ENCODE data around the gene MED12L. TPM values are rescaled to one million over a fixed set of nuclear protein-coding genes. Genes with fewer than 3 reads are reported as not detected.

MED12L gene
- total RNA-seq, 1 experiment from 2014 or later = 14.9 TPM

DNA sequence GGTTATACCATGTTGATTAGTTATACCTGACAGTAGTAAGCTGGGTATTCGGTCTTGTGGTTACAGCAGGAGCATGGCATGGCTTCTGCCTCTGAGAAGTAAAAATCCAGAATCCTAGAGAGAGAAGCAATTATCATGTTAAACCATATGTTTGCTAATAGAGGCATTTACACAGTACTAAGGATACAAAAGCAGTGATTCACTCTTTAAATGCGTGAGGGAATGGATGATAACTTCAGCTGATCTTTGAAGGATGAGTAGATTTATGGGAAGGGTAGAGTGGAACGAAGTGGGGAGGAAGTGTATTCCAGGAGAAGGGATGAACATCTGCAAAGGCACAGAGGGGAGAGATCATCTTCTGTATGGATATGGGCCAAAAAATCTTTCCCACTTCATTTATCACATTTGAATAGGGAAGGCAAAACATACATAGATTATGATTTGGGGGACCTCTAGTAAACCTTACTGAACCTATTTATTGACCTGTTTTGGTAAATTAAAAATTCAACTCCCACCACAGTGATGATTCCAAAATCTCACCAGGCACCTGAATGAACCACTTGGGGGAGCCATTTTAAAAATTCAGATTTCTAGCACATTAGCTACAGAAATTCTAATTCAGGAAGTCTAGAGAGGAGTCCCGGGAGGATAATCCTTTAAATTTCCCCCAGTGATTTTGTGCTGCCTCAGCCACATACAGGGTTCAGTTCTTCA is 340.3 kb downstream of the MED12L start:
- H3K4me2 ChIP-seq (ENCODE audit: insufficient read depth, insufficient read length, low read length) = no peak overlapping the region
- no peak overlapping the region for H4K5ac ChIP-seq (ENCODE audit: insufficient read length, low read depth, low read length)
- no peak overlapping the region for H4K91ac ChIP-seq (ENCODE audit: insufficient read length, low read depth, low read length)
- no peak overlapping the region for H3T11ph ChIP-seq (ENCODE audit: low read length)
- H3K27ac ChIP-seq (ENCODE audit: insufficient read length, low read depth, low read length) = no peak overlapping the region
- H4K8ac ChIP-seq (replicated peaks; ENCODE audit: insufficient read length, low read depth, low read length) = no peak overlapping the region
- H3K4me1 Mint-ChIP-seq = peaks cover 23 to 24% of the 10 kb centered on the region in 2 experiments
- no peak overlapping the region for H2BK120ac ChIP-seq (ENCODE audit: low read depth, low read length, poor library complexity, severe bottlenecking)
- no peak overlapping the region for H3K14ac ChIP-seq (ENCODE audit: insufficient read depth, low read length)
- TF ChIP-seq, protein P1, sequence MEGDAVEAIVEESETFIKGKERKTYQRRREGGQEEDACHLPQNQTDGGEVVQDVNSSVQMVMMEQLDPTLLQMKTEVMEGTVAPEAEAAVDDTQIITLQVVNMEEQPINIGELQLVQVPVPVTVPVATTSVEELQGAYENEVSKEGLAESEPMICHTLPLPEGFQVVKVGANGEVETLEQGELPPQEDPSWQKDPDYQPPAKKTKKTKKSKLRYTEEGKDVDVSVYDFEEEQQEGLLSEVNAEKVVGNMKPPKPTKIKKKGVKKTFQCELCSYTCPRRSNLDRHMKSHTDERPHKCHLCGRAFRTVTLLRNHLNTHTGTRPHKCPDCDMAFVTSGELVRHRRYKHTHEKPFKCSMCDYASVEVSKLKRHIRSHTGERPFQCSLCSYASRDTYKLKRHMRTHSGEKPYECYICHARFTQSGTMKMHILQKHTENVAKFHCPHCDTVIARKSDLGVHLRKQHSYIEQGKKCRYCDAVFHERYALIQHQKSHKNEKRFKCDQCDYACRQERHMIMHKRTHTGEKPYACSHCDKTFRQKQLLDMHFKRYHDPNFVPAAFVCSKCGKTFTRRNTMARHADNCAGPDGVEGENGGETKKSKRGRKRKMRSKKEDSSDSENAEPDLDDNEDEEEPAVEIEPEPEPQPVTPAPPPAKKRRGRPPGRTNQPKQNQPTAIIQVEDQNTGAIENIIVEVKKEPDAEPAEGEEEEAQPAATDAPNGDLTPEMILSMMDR (conservative IDR thresholded peaks at IDR 0.05) = peak; percentile 69
- no peaks in the 10 kb centered on the region for H3K9me3 ChIP-seq (ENCODE audit: control insufficient read depth, low read depth, low read length)
- no peak overlapping the region for H2BK12ac ChIP-seq (ENCODE audit: insufficient read length, low read depth, low read length)
- peaks cover 0 to 5% of the 10 kb centered on the region in 2 experiments; a peak in 3 of 5 replicates for H3K9me3 Mint-ChIP-seq
- peak overlapping the region in 1 of 3 experiments; percentile 68; a peak in 4 of 7 replicates for H3K27ac Mint-ChIP-seq
- H3K79me1 ChIP-seq (ENCODE audit: insufficient read depth, low read depth, low read length, poor library complexity, severe bottlenecking) = no peaks in the 10 kb centered on the region
- no peaks in the 10 kb centered on the region for H3K79me2 ChIP-seq (ENCODE audit: insufficient read depth, low read length)
- H2AK5ac ChIP-seq (ENCODE audit: insufficient read length, low read length) = no peak overlapping the region
- H3K4me3 Mint-ChIP-seq = no peak overlapping the region
- H3K27me3 ChIP-seq (ENCODE audit: insufficient read depth, low read length) = no peaks in the 10 kb centered on the region; the same call in 1 of the 2 replicates
- DNase-seq = no peak
- no peak overlapping the region for H3K9ac ChIP-seq (ENCODE audit: extremely low read depth, insufficient read length, low read length)
- no peaks in the 10 kb centered on the region for H4K20me1 ChIP-seq (ENCODE audit: control insufficient read depth, insufficient read depth, insufficient read length)
- H2BK20ac ChIP-seq (ENCODE audit: low read depth, low read length, poor library complexity, severe bottlenecking) = no peak overlapping the region
- no peaks in the 10 kb centered on the region for H3K23me2 ChIP-seq (ENCODE audit: insufficient read length, low read depth, low read length, poor library complexity, severe bottlenecking)
- peaks cover 10% of the 10 kb centered on the region; the same call in 1 of the 2 replicates for H3K4me1 ChIP-seq (ENCODE audit: insufficient read depth, low read length)
- no peak overlapping the region for H3K56ac ChIP-seq (ENCODE audit: insufficient read length, low read depth, low read length)
- H3K23ac ChIP-seq (ENCODE audit: insufficient read length, low read depth, low read length) = no peak overlapping the region
- H3K4ac ChIP-seq (ENCODE audit: low read depth, low read length) = no peak overlapping the region
- H3K18ac ChIP-seq (ENCODE audit: insufficient read length, low read depth, low read length) = no peak overlapping the region
- no peaks in the 10 kb centered on the region; the same call in none of the 2 replicates for H3K27me3 Mint-ChIP-seq (ENCODE audit: low read depth)
- H3K36me3 Mint-ChIP-seq (ENCODE audit: insufficient read depth in 1 of 3, low read depth in 3 of 3) = peaks cover 8 to 18% (median 10%) of the 10 kb centered on the region in 3 experiments
- H2BK5ac ChIP-seq (ENCODE audit: insufficient read length, low read length) = no peak overlapping the region
- no peak overlapping the region for H2BK15ac ChIP-seq (ENCODE audit: low read depth, low read length)
- H2AFZ ChIP-seq (ENCODE audit: low read length) = no peak overlapping the region
- WGBS (ENCODE audit: extremely low coverage, insufficient read length, low lambda C conversion rate) = 100% methylated on average over 1 of the region's 4 CpGs

All from H9 (cell line).